Neural cell (in vitro differentiated cells): ENCODE results near the gene PROX1.

Source experiments
- EP300 ChIP-seq: fragments of 450-650 bp; conservative IDR thresholded peaks from 2 replicates; pipeline ENCODE4 v1.6.1; 2014; ENCODE audit warnings: antibody characterized with exemption, mild to moderate bottlenecking, moderate library complexity; ENCODE audit not compliant: poor library complexity, severe bottlenecking
- POLR2AphosphoS5 ChIP-seq: IDR thresholded peaks from 2 replicates; pipeline ENCODE4 v1.6.1; 2012
- TAF1 ChIP-seq: IDR thresholded peaks from 2 replicates; pipeline ENCODE4 v1.6.1; 2012; ENCODE audit warnings: low read depth

GRCh38 chr1:213994888-213995287 lies 7.1 kb downstream of the PROX1 start:
- no peak for TF ChIP-seq TAF1
- no peak for TF ChIP-seq EP300
- TF ChIP-seq POLR2AphosphoS5, result no peak
